Right lobe of liver (tissue), 4 donors: ENCODE results near the gene IL21R.

Experiments
- POLR2A ChIP-seq: fragments of 450-650 bp; IDR thresholded peaks from one replicate; pipeline ENCODE4 v1.6.1; 2017; ENCODE audit warnings: antibody characterized with exemption, mild to moderate bottlenecking
- TF ChIP-seq, protein P1 (sequence below), 4 donors: fragments of 200-600 bp in 3 of 4; fragments of 450-650 bp in 1 of 4; IDR thresholded peaks; one replicate each; pipeline versions ENCODE4 v1.5.1 to v1.8.0; 2016 to 2022; ENCODE audit warnings: antibody characterized with exemption in 4 of 4, mild to moderate bottlenecking in 2 of 4
- donor health status: DM: no; HTN: no; CAD: no.
- donor health status: DM: no; HTN: no; CAD: no.
- donor health status: DM: no; HTN: yes; CAD: no.

- TF ChIP-seq POLR2A, result no peak
- TF ChIP-seq, protein P1, sequence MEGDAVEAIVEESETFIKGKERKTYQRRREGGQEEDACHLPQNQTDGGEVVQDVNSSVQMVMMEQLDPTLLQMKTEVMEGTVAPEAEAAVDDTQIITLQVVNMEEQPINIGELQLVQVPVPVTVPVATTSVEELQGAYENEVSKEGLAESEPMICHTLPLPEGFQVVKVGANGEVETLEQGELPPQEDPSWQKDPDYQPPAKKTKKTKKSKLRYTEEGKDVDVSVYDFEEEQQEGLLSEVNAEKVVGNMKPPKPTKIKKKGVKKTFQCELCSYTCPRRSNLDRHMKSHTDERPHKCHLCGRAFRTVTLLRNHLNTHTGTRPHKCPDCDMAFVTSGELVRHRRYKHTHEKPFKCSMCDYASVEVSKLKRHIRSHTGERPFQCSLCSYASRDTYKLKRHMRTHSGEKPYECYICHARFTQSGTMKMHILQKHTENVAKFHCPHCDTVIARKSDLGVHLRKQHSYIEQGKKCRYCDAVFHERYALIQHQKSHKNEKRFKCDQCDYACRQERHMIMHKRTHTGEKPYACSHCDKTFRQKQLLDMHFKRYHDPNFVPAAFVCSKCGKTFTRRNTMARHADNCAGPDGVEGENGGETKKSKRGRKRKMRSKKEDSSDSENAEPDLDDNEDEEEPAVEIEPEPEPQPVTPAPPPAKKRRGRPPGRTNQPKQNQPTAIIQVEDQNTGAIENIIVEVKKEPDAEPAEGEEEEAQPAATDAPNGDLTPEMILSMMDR (IDR thresholded peaks at IDR 0.05), result no peak
These were observed 62.9 kb downstream of the IL21R start for GRCh38 chr16:27464626-27465482.
